ENCODE measurements around the gene GPR35.
A peak's percentile ranks its signal among the peaks of the same experiment; 100 is the strongest.

Gene GPR35

GRCh38 chr2:240624950-240625621 lies at the start of gene GPR35:
GPR35 (plus strand) TSS chr2:240625480; CDS start chr2:240629953, 4,473 bp downstream.
- DNase-seq (ENCODE audit: extremely low read depth in 1 of 2, low read depth in 1 of 2), result peak; percentile 76 to 89

GRCh38 chr2:240576036-240576435 lies 49.2 kb upstream of the GPR35 start:
- DNase-seq (ENCODE audit: extremely low read depth in 1 of 2, low read depth in 1 of 2), result no peak

- no peak for DNase-seq (ENCODE audit: extremely low read depth in 1 of 2, low read depth in 1 of 2)
These were observed 48.7 kb upstream of the GPR35 start for GRCh38 chr2:240576436-240577205.

GRCh38 chr2:240577281-240578109 lies 47.8 kb upstream of the GPR35 start:
- DNase-seq (ENCODE audit: extremely low read depth in 1 of 2, low read depth in 1 of 2), result no peak

- DNase-seq (ENCODE audit: extremely low read depth in 1 of 2, low read depth in 1 of 2), result no peak
These were observed 47.2 kb upstream of the GPR35 start for GRCh38 chr2:240578110-240578450.

GRCh38 chr2:240578488-240578887 lies 46.8 kb upstream of the GPR35 start:
- DNase-seq (ENCODE audit: extremely low read depth in 1 of 2, low read depth in 1 of 2), result no peak

GRCh38 chr2:240579071-240579762 lies 46.1 kb upstream of the GPR35 start:
- no peak for DNase-seq (ENCODE audit: extremely low read depth in 1 of 2, low read depth in 1 of 2)

GRCh38 chr2:240579771-240580614 lies 45.3 kb upstream of the GPR35 start:
- peak; percentile 25 to 69 for DNase-seq (ENCODE audit: extremely low read depth in 1 of 2, low read depth in 1 of 2)

- DNase-seq (ENCODE audit: extremely low read depth in 1 of 2, low read depth in 1 of 2), result no peak
These were observed 43.5 kb upstream of the GPR35 start for GRCh38 chr2:240581811-240582210.

GRCh38 chr2:240582781-240583180 lies 42.5 kb upstream of the GPR35 start:
- DNase-seq (ENCODE audit: extremely low read depth in 1 of 2, low read depth in 1 of 2), result no peak

- no peak for DNase-seq (ENCODE audit: extremely low read depth in 1 of 2, low read depth in 1 of 2)
These were observed 41.5 kb upstream of the GPR35 start for GRCh38 chr2:240583774-240584173.

- DNase-seq (ENCODE audit: extremely low read depth in 1 of 2, low read depth in 1 of 2), result no peak
These were observed 40.7 kb upstream of the GPR35 start for GRCh38 chr2:240584486-240585031.

GRCh38 chr2:240585101-240585500 lies 40.2 kb upstream of the GPR35 start:
- no peak for DNase-seq (ENCODE audit: extremely low read depth in 1 of 2, low read depth in 1 of 2)

GRCh38 chr2:240585681-240586197 lies 39.5 kb upstream of the GPR35 start:
- no peak for DNase-seq (ENCODE audit: extremely low read depth in 1 of 2, low read depth in 1 of 2)

GRCh38 chr2:240586198-240586918 lies 38.9 kb upstream of the GPR35 start, which contains the start of gene CAPN10:
CAPN10 (plus strand) TSS chr2:240586734; CDS start chr2:240586912, 178 bp downstream.
- DNase-seq (ENCODE audit: extremely low read depth in 1 of 2, low read depth in 1 of 2), result peak; percentile 94 to 96

GRCh38 chr2:240586919-240587800 lies 38.1 kb upstream of the GPR35 start:
- DNase-seq (ENCODE audit: extremely low read depth in 1 of 2, low read depth in 1 of 2), result peak in 1 of 2 donors; percentile 42

GRCh38 chr2:240588006-240588655 lies 37.1 kb upstream of the GPR35 start:
- DNase-seq (ENCODE audit: extremely low read depth in 1 of 2, low read depth in 1 of 2), result no peak
